GM18499 (cell line): ENCODE data around the gene SLFN11.
"Not testable (repeated sequence)": the region's sequence is repeated elsewhere in the genome, so short reads cannot be mapped to it uniquely, and the experiment has no call there.

Experiments
- ATAC-seq: cut with Tn5 transposase; IDR thresholded peaks from one replicate; pipeline ENCODE4 v1.9.1; 2021; ENCODE audit warnings: moderate number of reproducible peaks; ENCODE audit not compliant: insufficient read depth, unreplicated experiment

The SLFN11 gene

DNA sequence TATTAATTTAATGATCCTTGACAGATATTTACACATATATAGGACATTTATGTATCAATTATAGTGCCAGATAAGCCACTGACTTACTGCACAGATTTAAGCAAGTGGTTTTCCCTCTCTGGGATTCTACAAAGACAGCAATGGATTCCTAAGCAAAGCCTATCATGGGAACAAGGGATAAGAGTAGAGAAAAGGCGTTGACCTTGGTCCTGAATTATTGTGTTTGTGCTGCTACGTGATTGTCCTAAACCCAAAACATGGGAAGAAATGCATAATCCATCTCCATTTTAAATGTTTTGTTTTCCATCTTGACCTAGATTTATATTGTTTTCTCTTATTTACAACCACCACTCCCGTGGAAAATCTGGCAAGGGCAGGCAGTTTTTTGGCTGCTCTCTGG lies 14.0 kb downstream of the SLFN11 start:
- ATAC-seq, result no peak

GRCh38 chr17:35352284-35352683 lies 21.1 kb downstream of the SLFN11 start:
- ATAC-seq, result no peak

- no peak for ATAC-seq
Observed at GRCh38 chr17:35350493-35350892, 22.9 kb downstream of the SLFN11 start.

DNA sequence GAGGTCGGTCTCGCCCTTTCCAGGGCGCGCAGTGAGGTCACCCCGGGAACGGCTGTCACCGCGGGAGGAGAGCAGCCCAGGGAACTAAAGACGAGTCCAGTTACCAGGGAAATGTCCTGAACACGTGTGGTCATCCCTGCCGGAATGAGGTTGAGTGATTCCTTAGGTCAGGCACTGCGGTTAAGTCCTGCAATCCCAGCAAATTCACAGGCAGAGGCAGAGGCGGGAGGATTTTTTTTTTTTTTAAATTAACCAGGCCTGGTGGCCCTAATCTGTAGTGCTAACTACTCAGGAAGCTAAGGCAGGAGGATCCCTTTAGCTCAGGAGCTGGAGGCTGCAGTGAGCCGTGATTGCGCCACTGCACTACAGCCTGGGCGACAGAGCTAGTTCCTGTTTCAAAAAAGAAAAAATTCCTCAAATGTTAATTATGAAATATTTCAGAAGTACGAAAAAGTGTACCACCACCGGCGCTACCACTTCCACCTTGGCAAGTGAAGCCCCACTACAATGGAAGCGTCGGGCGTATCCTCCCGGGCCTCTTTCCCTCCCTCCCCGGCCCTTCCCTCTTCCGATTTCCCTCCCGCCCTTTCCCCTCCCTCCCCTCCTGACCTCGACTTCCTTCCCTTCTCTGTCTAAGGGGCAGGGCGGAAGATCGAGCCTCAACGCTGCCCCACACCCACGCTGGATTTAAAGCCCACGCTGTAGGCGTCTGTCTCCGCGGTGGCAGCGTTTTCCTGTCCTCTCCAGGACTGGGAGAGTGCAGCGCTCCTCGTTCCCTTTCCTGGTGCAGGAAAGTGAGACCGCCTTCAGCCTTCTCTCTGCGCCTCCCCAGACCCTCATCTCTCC lies 27.3 kb downstream of the SLFN11 start:
- ATAC-seq, result no peak

GRCh38 chr17:35345445-35345925 lies 27.9 kb downstream of the SLFN11 start:
- ATAC-seq, result no peak

DNA sequence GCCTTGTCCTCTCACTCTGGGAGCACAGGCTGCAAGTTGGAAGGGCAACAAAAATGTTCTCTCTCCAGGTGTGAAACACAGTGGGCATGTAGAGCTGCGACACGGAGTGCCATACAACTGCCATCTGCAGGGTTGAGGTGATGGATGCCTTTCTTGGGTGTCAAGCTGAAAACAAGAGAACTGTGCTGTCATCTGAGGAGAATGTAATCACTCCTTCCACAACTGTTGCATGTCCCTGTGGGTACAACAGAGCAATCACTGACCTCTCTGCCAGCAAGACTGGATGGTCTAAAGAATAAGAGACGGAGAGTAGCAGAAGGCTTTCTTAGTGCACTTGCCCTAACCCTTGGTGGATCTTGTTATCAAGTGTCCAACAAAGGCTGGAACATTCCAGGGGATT lies 29.2 kb downstream of the SLFN11 start:
- no peak for ATAC-seq

DNA sequence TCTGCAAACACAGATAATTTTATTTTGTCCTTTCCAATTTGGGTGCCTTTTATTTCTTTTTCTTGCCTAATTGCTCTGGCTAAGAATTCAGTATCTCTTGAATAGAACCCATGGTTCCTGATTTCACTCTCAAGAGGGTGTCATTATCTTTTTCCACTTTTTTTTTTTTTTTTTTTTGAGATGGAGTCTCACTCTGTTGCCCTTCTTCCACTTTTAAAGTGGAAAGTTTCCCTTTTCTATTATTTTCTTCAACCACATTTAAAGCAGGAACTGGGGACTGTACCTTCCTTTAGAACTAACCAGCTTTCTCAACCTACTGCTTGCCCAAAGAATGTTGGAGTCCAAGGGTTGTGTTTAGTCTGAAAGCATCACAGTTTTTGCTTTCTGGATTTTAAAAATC lies 31.1 kb downstream of the SLFN11 start:
- no peak for ATAC-seq

- no peak for ATAC-seq
Observed at GRCh38 chr17:35341411-35341992, 31.9 kb downstream of the SLFN11 start.

- ATAC-seq, result no peak
Observed at GRCh38 chr17:35338230-35338629, 35.2 kb downstream of the SLFN11 start.

- no peak for ATAC-seq
Observed at GRCh38 chr17:35337364-35337763, 36.1 kb downstream of the SLFN11 start.

- ATAC-seq, result not testable (repeated sequence)
Observed at GRCh38 chr17:35333578-35333977, 39.8 kb downstream of the SLFN11 start.

- ATAC-seq, result no peak
Observed at GRCh38 chr17:35322749-35323148, 50.7 kb downstream of the SLFN11 start.

DNA sequence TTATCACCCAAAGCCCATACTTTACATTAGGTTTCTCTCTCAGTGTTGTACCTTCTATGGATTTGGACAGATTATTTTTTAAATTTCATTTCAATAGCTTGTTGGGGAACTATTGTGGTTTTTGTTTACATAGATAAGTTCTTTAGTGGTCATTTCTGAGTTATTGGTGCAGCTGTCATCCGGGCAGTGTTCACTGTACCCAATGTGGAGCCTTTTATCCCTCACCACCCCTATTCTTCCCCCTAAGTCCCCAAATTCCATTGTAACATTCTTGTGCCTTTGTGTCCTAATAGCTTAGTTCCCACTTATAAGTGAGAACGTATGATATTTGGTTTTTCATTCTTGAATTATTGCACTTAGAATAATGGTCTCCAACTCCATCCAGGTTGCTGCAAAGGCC lies 57.5 kb downstream of the SLFN11 start:
- no peak for ATAC-seq

DNA sequence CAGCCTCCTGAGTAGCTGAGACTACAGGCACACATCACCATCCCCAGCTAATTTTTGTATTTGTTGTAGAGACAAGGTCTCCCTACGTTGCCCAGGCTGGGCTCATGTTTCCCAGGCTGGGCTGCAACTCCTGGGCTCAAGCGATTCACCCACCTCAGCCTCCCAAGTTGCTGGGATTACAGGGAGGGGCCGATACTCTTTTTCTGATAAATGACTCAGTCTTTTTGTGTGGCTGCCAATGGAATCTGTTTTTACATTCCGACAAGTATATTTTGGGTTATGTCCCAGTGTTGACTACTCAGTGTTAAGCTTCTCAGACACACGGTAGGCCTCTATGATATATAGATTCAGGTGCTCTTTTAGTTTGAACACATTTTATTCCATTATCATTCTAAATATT lies 58.1 kb downstream of the SLFN11 start:
- no peak for ATAC-seq

GRCh38 chr17:35314415-35315216 lies 58.8 kb downstream of the SLFN11 start:
- ATAC-seq, result no peak

- no peak for ATAC-seq
Observed at GRCh38 chr17:35313875-35314409, 59.5 kb downstream of the SLFN11 start.

GRCh38 chr17:35312790-35313711 lies 60.4 kb downstream of the SLFN11 start:
- ATAC-seq, result no peak

DNA sequence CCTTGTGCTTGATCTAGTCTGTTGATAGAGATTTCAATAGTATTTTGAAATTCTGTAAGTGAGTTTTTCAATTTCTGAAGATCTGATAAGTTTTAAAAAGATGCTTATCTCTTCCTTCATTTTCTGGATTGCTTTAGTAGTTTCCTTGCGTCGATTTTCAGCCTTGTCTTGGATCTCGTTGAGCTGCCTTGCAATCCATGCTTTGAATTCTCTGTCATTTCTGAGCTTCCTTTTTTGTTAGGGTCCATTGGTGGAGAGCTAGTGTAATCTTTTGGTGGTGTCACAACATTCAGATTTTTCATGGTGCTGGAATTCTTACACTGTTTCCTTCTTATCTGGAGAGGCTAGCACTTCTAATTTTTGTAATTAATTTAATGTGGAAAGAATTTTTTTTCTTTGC lies 61.1 kb downstream of the SLFN11 start:
- ATAC-seq, result no peak

- ATAC-seq, result not testable (repeated sequence)
Observed at GRCh38 chr17:35309345-35309744, 64.1 kb downstream of the SLFN11 start.
